ENCODE results near the gene MIS18BP1.
"Not testable (repeated sequence)": the region's sequence is repeated elsewhere in the genome, so short reads cannot be mapped to it uniquely, and the experiment has no call there.

Gene MIS18BP1

DNA sequence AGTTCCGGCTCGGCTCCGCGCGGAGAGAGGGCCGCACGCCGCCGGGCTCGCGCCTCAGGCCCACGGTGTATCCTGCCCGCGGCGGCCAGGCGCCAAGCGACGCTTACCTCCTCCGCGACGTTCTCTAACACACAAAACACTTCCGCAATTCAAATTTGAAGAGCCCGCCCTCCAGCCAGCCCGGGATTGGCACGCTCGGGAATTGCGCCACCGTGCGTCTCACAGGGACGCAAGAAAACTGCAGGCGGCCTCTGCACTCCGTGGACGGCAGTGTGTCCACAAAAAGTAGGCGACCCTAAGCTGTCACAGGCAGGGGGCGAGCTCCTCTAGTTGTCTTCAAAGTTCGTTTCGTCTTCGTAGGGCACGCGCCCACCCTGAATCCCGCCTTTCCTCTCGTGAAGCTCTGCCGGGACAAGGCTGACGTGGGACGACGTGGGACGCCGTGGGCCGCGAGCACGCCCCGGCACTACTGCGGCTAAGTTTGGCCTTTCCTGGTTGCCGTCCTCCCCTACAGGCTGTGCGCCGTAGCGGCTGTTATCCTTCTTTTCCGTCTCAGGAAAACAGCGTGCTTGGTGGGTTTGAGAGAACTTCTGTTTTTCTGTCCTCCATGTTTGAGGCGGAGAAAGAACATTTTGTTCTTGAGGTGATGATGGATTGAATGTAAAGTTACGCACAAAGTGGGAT lies at the start of gene MIS18BP1:
MIS18BP1 (minus strand) TSS at position 133 of the 684 bp plus-strand sequence. CDS start 5,916 bp downstream, outside the sequence.
- H3K27ac ChIP-seq (ENCODE audit: low read length): no peak within 1 kb of the TSS
- no CpG with 5 or more reads among the region's 61 CpGs for WGBS (ENCODE audit: insufficient coverage, insufficient read length)

DNA sequence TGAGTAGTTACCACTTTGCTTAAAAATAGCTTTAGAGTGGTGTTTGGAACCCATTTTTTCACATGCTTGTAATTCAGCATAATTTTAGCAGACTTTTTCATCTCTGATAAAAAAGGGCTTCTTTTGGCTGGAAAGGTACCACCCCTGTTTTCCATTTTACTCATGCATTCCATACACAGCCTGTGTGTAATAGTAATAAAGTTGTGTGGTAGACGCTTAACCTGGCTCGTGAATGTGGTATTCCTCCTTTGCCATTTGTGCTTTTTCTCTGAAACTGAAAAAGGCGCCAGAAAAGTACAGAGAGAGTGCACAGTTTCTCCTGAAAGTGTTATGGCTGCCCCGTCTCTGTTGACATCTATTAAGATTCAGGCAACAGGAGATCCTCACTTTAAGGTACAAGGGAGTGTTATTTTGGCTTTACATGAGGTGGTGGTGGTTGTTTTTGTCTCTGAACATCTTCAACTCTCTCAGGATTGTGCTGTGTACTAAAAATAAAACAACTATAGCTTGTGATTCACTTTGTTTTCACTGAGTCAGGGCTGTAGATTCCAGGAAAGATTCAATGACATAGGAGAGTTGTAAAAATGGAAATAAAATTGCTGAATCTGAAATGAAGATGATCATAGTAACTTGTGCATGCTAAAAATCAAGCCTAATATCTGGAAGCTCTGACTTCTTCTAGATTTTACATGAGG lies 45.6 kb upstream of the MIS18BP1 start:
- no peak for DNase-seq (ENCODE audit: low read depth, low spot score)
- Histone ChIP-seq H3K9me3 (ENCODE audit: control insufficient read depth, insufficient read depth, low read length) (no peaks in the 10 kb centered on the region), H3K4me1 (ENCODE audit: control insufficient read depth, insufficient read depth, low read length) (no peaks in the 10 kb centered on the region), H3K27ac (ENCODE audit: low read length) (no peak overlapping the region), H3K36me3 (ENCODE audit: control insufficient read depth, insufficient read depth, low read length) (no peaks in the 10 kb centered on the region), H3K27me3 (ENCODE audit: control insufficient read depth, insufficient read depth, low read length) (peaks cover 2% of the 10 kb centered on the region; the same call in 1 of the 2 replicates), H3K4me3 (ENCODE audit: low read length) (no peak overlapping the region)
- WGBS (ENCODE audit: insufficient coverage, insufficient read length): no CpG with 5 or more reads among the region's 4 CpGs

More for the DNA sequence above, at the start of gene MIS18BP1:
- no peaks in the 10 kb centered on the region for H3K9me3 ChIP-seq (ENCODE audit: control insufficient read depth, insufficient read depth, low read length)
- peaks cover 2% of the 10 kb centered on the region; the same call in 1 of the 2 replicates for H3K4me1 ChIP-seq (ENCODE audit: control insufficient read depth, insufficient read depth, low read length)
- peak; percentile 64 for DNase-seq (ENCODE audit: low read depth, low spot score)
- no peaks in the 10 kb centered on the region for H3K36me3 ChIP-seq (ENCODE audit: control insufficient read depth, insufficient read depth, low read length)
- H3K27me3 ChIP-seq (ENCODE audit: control insufficient read depth, insufficient read depth, low read length): no peaks in the 10 kb centered on the region
- H3K4me3 ChIP-seq (ENCODE audit: low read length): peak within 1 kb of the TSS; percentile 88

DNA sequence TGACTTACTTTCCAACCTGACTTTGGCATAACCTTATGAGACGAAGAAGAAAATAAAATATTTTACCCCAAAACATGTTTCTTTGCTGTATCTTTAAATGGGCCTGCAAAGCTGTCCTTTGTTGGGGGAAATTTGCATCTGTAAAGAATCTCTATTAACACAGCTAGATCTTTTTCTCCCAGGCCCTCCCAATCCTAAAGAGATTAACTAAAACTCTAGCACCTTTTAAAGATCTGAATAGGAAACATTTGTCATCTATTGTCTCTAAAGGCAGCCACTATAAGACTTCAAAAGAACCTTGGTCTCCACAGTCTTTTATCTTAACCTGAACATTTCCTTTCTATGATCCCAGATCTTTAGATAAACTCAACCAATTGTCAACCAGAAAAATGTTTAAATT lies 41.8 kb upstream of the MIS18BP1 start:
- not testable (repeated sequence) for H3K27ac ChIP-seq (ENCODE audit: low read length); H3K36me3 ChIP-seq (ENCODE audit: control insufficient read depth, insufficient read depth, low read length); H3K9me3 ChIP-seq (ENCODE audit: control insufficient read depth, insufficient read depth, low read length); H3K27me3 ChIP-seq (ENCODE audit: control insufficient read depth, insufficient read depth, low read length); H3K4me3 ChIP-seq (ENCODE audit: low read length); H3K4me1 ChIP-seq (ENCODE audit: control insufficient read depth, insufficient read depth, low read length)
- peak; percentile 18 for DNase-seq (ENCODE audit: low read depth, low spot score)
- WGBS (ENCODE audit: insufficient coverage, insufficient read length): no CpG with 5 or more reads among the region's 1 CpG

DNA sequence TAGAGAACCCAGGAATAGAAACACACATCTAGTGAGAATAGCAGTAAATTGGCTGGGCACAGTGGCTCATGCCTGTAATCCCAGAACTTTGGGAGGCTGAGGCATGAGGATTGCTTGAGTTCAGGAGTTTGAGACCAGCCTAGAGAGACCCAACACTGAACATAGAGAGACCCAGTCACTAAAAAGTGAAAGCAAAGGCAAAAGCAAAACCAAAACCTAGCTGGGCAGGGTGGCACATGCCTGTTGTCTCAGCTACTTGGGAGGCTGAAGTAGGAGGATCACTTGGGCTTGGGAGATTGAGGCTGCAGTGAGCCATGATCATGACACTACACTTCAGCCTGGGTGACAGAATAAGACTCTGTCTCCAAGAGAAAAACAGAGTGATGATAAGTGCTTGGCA lies 37.5 kb upstream of the MIS18BP1 start:
- Histone ChIP-seq H3K4me3 (ENCODE audit: low read length) (no peak overlapping the region), H3K27me3 (ENCODE audit: control insufficient read depth, insufficient read depth, low read length) (peaks cover 2% of the 10 kb centered on the region; the same call in 1 of the 2 replicates), H3K36me3 (ENCODE audit: control insufficient read depth, insufficient read depth, low read length) (no peaks in the 10 kb centered on the region), H3K9me3 (ENCODE audit: control insufficient read depth, insufficient read depth, low read length) (no peaks in the 10 kb centered on the region), H3K4me1 (ENCODE audit: control insufficient read depth, insufficient read depth, low read length) (no peaks in the 10 kb centered on the region), H3K27ac (ENCODE audit: low read length) (no peak overlapping the region)
- no peak for DNase-seq (ENCODE audit: low read depth, low spot score)

DNA sequence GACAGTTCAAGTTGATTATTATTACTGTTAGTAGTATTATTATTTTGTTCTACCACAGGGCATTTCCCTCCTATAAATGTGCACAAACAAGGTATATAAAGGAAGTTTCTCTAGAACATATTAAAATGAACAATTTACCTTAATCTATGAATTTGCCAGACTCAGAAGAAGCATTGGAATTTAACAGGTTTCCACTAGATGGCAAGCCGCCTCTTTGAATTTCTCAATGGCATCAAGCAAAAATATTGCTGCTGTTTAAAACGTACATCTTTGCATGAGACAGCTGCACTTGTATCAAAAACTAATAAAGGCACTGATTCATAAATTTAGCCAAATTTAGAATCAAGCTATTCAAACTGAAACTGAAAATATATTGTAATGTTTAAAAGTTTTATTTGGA lies 34.6 kb upstream of the MIS18BP1 start:
- H3K27ac ChIP-seq (ENCODE audit: low read length): no peak overlapping the region
- WGBS (ENCODE audit: insufficient coverage, insufficient read length): no CpG with 5 or more reads among the region's 2 CpGs
- DNase-seq (ENCODE audit: low read depth, low spot score): no peak
- H3K4me3 ChIP-seq (ENCODE audit: low read length): no peak overlapping the region
- H3K36me3 ChIP-seq (ENCODE audit: control insufficient read depth, insufficient read depth, low read length): no peaks in the 10 kb centered on the region
- H3K9me3 ChIP-seq (ENCODE audit: control insufficient read depth, insufficient read depth, low read length): no peaks in the 10 kb centered on the region; the same call in 1 of the 2 replicates
- no peaks in the 10 kb centered on the region; the same call in 1 of the 2 replicates for H3K27me3 ChIP-seq (ENCODE audit: control insufficient read depth, insufficient read depth, low read length)
- H3K4me1 ChIP-seq (ENCODE audit: control insufficient read depth, insufficient read depth, low read length): no peaks in the 10 kb centered on the region

DNA sequence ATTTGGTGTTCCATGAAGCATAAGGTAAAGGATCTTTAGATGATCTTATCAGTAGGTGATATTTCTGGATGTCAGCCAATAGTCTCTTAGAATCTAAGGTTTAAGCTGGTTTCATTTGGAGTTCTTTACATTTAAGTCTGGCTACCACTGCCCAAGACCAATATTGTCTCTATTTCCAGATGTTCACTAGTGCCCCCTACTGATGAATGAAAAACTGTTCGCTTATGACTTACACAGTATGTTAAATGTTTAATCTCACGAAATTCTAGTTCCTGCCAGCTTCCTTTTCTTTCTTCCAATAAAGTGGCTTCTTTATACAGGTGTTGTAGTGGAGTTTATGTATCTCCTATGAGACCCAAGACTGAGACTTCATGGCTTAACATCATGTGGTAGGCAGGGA lies 31.8 kb upstream of the MIS18BP1 start:
- Histone ChIP-seq H3K27ac (ENCODE audit: low read length) (no peak overlapping the region), H3K4me1 (ENCODE audit: control insufficient read depth, insufficient read depth, low read length) (no peaks in the 10 kb centered on the region), H3K4me3 (ENCODE audit: low read length) (no peak overlapping the region), H3K36me3 (ENCODE audit: control insufficient read depth, insufficient read depth, low read length) (no peaks in the 10 kb centered on the region), H3K9me3 (ENCODE audit: control insufficient read depth, insufficient read depth, low read length) (no peaks in the 10 kb centered on the region; the same call in 1 of the 2 replicates), H3K27me3 (ENCODE audit: control insufficient read depth, insufficient read depth, low read length) (no peaks in the 10 kb centered on the region)
- no peak for DNase-seq (ENCODE audit: low read depth, low spot score)
- no CpG with 5 or more reads among the region's 2 CpGs for WGBS (ENCODE audit: insufficient coverage, insufficient read length)

DNA sequence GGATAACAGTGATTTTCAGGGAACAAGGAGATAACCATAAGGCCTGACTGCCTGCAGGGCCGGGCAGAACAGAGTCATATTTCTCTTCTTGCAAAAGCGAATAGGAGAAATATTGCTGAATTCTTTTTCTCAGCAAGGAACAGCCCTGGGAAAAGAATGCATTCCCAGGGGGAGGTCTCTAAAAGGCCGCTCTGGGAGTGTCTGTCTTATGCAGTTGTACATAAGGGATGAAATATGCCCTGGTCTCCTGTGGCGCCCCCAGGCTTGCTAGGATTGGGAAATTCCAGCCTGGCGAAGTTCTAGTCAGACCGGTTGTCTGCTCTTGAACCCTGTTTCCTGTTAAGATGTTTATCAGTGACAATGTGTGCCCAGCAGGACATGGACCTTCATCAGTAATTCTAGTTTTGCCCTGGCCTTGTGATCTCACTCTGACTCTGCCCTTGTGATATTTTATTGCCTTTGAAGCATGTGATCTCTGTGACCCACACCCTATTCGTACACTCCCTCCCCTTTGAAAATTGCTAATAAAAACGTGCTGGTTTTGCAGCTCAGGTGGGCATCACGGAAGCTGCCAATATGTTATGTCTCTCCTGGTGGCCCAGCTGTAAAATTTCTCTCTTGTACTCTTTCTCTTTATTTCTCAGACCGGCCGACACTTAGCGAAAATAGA lies 28.9 kb upstream of the MIS18BP1 start:
- no CpG with 5 or more reads among the region's 12 CpGs for WGBS (ENCODE audit: insufficient coverage, insufficient read length)
- not testable (repeated sequence) for H3K27ac ChIP-seq (ENCODE audit: low read length); H3K27me3 ChIP-seq (ENCODE audit: control insufficient read depth, insufficient read depth, low read length); H3K4me3 ChIP-seq (ENCODE audit: low read length); H3K9me3 ChIP-seq (ENCODE audit: control insufficient read depth, insufficient read depth, low read length); H3K4me1 ChIP-seq (ENCODE audit: control insufficient read depth, insufficient read depth, low read length); H3K36me3 ChIP-seq (ENCODE audit: control insufficient read depth, insufficient read depth, low read length); DNase-seq (ENCODE audit: low read depth, low spot score)

DNA sequence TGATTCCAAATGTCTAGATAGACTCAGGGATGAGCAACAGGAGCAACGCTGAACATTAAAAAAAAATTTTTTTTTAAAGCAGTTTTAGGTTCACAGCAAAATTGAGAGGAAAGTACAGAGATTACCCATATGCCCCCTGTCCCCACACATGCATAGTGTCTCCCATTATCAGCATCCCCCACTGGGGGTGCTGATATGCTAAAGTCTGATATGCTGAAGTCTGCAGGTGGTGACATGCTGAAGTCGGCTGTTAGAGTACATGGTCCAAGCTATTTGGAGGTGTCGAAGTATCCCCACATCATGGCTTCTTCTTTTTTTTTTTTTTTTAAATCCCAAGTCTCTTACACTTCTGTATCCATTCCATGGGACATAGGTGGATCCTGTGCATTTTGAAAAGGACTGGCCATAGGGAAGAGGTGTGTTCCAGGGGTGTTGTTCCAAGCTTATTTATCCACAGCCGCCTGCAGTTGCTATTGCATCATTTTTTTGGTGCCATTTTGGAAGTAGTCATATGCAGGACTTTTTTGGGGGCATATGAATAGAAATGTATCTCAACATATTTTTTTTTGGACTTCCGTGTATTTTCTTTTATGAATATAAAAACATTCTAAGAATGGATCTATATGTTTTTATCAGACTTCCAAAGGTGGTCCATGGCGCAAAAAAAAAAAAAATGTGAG lies 19.0 kb upstream of the MIS18BP1 start:
- no peaks in the 10 kb centered on the region for H3K9me3 ChIP-seq (ENCODE audit: control insufficient read depth, insufficient read depth, low read length)
- DNase-seq (ENCODE audit: low read depth, low spot score): no peak
- no peaks in the 10 kb centered on the region for H3K36me3 ChIP-seq (ENCODE audit: control insufficient read depth, insufficient read depth, low read length)
- no peaks in the 10 kb centered on the region for H3K27me3 ChIP-seq (ENCODE audit: control insufficient read depth, insufficient read depth, low read length)
- WGBS (ENCODE audit: insufficient coverage, insufficient read length): no CpG with 5 or more reads among the region's 6 CpGs
- H3K4me3 ChIP-seq (ENCODE audit: low read length): no peak overlapping the region
- no peak overlapping the region for H3K27ac ChIP-seq (ENCODE audit: low read length)
- H3K4me1 ChIP-seq (ENCODE audit: control insufficient read depth, insufficient read depth, low read length): no peaks in the 10 kb centered on the region

DNA sequence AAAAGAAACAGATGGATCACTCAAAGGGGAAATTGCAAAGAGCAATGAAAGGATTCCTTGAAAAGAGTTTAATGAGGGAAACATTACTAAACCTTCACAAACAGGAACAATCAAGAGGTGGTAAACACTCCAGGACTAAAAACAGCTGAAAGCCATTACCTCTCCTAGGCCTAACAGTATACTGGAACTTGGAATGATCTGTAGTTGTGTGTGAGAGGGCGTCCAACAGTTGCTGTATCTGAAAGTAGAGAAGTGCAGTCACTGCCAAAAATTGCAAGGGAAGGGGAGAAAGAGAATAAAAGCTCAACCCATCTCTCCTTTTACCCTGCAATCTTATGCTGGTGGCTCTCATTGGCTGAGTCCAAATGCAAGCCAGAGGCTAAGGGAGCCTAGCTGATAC lies 17.0 kb upstream of the MIS18BP1 start:
- H3K4me1 ChIP-seq (ENCODE audit: control insufficient read depth, insufficient read depth, low read length): no peaks in the 10 kb centered on the region
- H3K9me3 ChIP-seq (ENCODE audit: control insufficient read depth, insufficient read depth, low read length): no peaks in the 10 kb centered on the region
- H3K27ac ChIP-seq (ENCODE audit: low read length): no peak overlapping the region
- WGBS (ENCODE audit: insufficient coverage, insufficient read length): no CpG with 5 or more reads among the region's 1 CpG
- no peak for DNase-seq (ENCODE audit: low read depth, low spot score)
- H3K27me3 ChIP-seq (ENCODE audit: control insufficient read depth, insufficient read depth, low read length): no peaks in the 10 kb centered on the region
- no peaks in the 10 kb centered on the region for H3K36me3 ChIP-seq (ENCODE audit: control insufficient read depth, insufficient read depth, low read length)
- H3K4me3 ChIP-seq (ENCODE audit: low read length): no peak overlapping the region

DNA sequence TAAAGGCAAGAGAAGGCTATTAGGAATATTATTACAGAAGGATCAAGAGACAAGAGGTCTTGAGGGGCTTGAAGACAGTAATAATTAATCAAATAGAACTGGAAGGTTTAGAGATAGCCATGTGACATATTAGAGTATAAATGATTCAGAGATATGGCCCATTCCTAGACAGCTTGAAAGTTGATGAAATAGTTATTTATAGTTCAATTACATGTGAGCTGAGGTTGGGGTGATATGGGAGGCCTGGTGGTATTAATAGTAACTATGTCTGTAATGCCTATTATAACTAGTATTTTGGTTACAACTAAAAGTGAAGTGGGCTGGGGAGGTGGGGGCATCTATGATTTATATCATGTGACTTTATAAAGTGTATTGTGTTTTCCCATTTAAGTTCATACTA lies 14.1 kb upstream of the MIS18BP1 start:
- no peaks in the 10 kb centered on the region for H3K36me3 ChIP-seq (ENCODE audit: control insufficient read depth, insufficient read depth, low read length)
- no peaks in the 10 kb centered on the region for H3K4me1 ChIP-seq (ENCODE audit: control insufficient read depth, insufficient read depth, low read length)
- H3K9me3 ChIP-seq (ENCODE audit: control insufficient read depth, insufficient read depth, low read length): no peaks in the 10 kb centered on the region
- no peak overlapping the region for H3K4me3 ChIP-seq (ENCODE audit: low read length)
- no peaks in the 10 kb centered on the region for H3K27me3 ChIP-seq (ENCODE audit: control insufficient read depth, insufficient read depth, low read length)
- no peak overlapping the region for H3K27ac ChIP-seq (ENCODE audit: low read length)
- no peak for DNase-seq (ENCODE audit: low read depth, low spot score)
